NCI-H2196 (cell line): ENCODE results near the gene NRXN3.
A peak's percentile ranks its signal among the peaks of the same experiment; 100 is the strongest.

Source experiments
- DNase-seq: peaks from one replicate; lab custom pipeline; 2025; ENCODE audit not compliant: unreplicated experiment; lab: John Stamatoyannopoulos, UW

The NRXN3 gene

GRCh38 chr14:78240567-78240966 lies 70.4 kb downstream of the NRXN3 start:
- no peak for DNase-seq

GRCh38 chr14:78242086-78242485 lies 71.9 kb downstream of the NRXN3 start:
- DNase-seq = no peak

- DNase-seq = no peak
Observed at GRCh38 chr14:78243187-78243586, 73.0 kb downstream of the NRXN3 start.

DNA sequence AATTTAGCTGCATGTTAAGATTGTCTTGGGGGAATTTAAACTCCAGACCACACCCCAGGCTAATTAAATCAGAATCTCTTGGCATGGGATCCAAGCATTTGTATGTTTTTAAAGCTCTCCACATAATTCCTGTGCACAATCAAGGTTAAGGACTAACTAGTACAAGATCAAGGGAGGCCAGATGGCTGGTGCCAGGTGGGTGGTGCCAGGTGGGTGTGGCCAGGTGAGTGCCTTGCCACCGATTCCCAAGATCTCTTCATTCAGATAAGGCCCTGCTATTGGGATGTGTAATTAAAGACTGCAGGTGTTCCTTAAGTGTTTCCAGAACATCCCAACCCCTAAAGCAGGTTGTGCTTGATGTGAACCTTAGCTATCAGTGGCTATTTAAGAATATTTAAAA lies 75.1 kb downstream of the NRXN3 start:
- no peak for DNase-seq

DNA sequence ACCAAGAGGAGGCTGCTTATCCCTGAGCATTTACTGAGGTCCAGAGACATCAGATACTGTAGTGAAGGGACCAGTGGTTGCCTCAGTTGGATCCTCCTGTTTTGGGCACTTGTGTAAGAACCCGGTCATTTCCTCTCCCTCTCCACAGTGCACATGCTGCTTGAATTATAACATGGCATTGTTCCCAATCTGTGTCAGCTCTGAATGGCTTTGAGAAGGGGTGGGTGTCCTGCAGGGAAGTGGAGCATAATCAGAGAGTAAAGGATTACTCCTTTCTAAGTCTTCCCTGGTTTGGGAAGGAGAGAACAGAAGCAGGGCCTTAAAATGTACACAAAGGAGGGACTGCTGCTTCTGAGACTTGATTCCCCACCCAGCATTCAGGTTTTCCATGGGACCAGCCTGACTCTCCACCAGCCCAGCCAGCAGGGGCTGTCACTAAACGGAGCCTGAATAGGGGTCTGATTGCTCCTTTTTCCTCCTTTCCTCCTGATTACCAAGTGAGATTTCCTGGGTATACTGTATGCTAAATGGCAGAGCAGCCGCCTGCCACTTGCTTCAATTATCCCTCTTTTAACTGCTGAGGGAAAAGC lies 78.4 kb downstream of the NRXN3 start:
- DNase-seq = no peak

GRCh38 chr14:78251308-78251707 lies 81.1 kb downstream of the NRXN3 start:
- DNase-seq = no peak

- no peak for DNase-seq
Observed at GRCh38 chr14:78253986-78254385, 83.8 kb downstream of the NRXN3 start.

DNA sequence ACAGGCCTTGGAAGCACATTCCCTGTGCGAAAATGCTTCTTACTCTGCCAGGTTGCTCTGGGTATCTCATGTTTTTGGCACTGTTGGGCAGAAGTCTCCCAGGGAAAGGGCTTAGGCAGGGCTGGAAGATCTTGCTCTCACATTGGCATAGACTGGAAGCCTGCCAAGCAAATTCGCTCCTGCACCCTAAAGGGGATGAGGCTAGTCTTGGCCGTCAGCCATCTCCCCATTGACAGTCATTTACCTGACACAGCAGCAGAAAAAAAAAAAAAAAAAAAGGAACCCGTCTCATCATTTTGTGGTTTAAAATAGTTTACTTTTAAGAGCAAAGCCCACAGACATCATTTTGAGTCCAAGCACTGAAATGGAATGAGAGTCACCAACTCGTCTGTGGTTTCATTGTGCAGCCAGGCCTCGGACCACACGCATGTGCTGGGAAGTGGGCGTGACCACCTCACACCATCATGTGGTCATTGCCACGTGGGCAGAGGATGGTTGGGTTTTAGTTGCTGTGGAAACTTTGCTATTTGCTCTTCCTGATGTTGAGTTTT lies 84.8 kb downstream of the NRXN3 start:
- DNase-seq = peak; percentile 85

DNA sequence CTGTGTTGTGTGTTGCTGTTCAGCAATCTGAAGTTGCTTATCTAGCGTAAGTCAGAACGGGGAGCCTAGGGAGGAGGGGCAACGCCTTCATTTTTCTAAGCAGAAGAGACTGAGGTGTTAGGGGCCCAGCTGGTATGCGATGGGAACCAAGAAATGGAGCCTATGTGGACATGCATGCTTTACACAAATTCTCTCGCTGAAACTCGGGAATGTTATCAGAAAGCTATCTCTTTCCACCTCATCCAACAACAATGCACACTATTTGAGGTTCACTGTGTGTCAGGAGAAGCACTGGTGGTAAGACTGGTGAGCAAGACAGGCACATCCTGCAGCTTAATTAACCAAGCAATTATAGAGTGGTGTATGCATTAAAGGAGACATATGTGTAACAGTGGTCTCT lies 89.7 kb downstream of the NRXN3 start:
- no peak for DNase-seq

DNA sequence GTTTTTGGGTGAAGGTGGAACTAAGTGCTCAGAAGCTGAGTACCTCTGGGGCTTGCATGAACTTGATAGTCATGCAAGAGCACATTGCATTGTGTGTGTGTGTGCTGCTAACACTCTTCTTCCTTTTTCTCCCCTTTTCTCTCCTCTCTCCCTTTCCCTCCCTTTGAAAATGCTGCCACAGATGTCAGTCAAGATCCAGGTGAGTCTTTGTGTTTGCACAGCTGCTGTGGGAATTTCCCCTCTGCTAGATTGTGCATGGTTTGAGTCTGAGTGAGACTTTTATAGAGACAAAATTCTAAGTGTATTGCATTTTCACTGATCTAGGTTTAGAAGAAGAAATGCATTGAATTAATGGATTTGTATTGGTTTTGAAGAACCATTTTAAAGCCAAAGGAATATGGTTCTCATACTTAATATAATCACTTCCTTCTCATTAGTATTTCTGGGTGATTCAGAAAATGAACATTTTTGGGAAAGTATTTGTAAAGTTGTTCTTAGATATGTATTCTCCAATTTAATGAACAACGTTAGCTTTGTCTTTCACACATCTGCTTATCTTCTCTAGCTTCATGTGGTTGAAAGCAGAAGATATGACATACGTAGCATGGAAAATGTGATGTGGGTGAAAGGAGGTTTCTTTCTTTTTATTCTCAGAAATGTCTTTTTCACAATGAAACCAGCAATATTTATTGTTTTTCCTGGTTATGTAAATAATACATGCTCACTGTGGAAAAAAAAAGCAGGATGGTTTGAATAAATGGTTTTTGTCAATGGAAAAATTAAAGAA lies 108.5 kb downstream of the NRXN3 start:
- DNase-seq = peak; percentile 31

- DNase-seq = no peak
Observed at GRCh38 chr14:78282437-78282836, 112.3 kb downstream of the NRXN3 start.

GRCh38 chr14:78286210-78286609 lies 116.0 kb downstream of the NRXN3 start:
- DNase-seq = no peak

DNA sequence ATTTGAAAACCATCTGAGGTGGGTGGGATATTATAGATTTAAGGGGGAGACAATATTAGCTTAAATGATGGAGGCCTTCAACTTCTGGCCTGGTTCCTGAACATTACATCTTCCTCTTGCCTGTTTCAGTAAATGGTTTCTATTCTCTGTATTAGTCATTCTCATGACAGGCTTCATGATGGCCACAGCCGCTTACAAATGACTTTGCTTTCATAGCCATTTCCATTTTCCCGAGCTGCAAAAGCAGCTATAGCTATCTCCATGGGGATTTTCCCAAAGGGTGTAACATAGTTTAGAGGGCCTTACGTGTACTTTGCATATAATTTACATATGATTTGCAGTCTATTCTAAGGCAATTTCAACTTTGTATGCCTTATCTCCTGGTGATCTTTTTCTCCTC lies 121.8 kb downstream of the NRXN3 start:
- DNase-seq = no peak

- DNase-seq = no peak
Observed at GRCh38 chr14:78297858-78298257, 127.7 kb downstream of the NRXN3 start.

GRCh38 chr14:78298298-78298697 lies 128.1 kb downstream of the NRXN3 start:
- no peak for DNase-seq

DNA sequence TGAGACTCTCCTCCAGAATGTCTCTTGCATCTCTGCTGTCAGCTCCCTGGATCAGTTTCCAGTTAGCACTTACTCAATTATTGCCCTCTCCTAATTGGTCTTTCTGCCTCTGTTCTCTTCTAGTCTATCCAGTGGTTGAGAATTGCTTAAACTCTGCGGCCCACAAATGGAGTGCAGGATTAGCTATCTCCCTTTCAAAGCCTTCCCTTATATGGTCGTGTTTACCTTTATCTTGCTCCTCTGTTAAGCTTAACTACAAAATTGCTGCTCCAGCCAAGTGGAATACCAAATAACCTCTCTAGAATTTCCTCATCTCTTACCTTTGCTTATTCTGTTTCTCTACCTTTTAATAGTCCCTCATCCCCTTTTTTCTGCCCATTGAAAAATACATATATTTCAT lies 132.7 kb downstream of the NRXN3 start:
- peak; percentile 10 for DNase-seq

GRCh38 chr14:78307671-78308070 lies 137.5 kb downstream of the NRXN3 start:
- no peak for DNase-seq

- no peak for DNase-seq
Observed at GRCh38 chr14:78308079-78308478, 137.9 kb downstream of the NRXN3 start.

GRCh38 chr14:78310272-78310671 lies 140.1 kb downstream of the NRXN3 start:
- DNase-seq = no peak

DNA sequence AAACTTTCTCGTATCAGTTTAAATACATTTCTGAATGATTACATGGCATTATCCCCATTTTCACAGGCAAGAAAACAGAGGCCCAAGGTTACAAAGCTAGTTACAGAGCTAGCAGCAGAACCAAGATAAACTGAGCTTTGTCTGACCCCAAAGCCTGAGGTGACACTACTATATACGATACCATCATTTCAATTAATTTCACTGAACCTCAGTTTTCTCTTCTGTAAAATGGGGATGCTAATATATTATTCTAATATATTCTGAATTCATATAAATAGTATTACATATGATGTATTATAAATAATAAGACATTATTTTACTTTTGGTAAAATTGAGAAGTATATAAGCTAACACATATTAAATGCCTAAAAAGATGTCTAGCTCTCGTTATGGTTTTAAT lies 143.3 kb downstream of the NRXN3 start:
- DNase-seq = no peak

- no peak for DNase-seq
Observed at GRCh38 chr14:78314484-78314883, 144.3 kb downstream of the NRXN3 start.

DNA sequence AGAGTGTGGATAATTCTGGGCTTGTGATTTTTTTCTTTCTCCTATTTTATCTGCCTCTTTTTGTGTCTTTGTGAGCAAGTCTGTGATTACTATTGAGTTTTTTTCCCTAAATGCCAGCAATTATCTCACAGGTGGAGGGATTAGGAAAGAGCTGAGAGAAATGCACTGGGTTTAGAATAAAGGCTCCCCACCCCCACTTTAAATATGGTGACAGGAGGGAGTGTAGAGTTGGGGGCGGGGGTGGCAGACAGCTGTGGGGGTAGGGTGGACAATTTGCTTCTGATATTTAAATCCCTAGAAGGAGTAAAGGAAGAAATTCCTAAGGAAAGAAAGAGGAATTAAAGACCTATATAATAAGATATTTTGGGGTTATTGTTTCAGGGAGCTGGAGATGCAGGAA lies 145.9 kb downstream of the NRXN3 start:
- no peak for DNase-seq

DNA sequence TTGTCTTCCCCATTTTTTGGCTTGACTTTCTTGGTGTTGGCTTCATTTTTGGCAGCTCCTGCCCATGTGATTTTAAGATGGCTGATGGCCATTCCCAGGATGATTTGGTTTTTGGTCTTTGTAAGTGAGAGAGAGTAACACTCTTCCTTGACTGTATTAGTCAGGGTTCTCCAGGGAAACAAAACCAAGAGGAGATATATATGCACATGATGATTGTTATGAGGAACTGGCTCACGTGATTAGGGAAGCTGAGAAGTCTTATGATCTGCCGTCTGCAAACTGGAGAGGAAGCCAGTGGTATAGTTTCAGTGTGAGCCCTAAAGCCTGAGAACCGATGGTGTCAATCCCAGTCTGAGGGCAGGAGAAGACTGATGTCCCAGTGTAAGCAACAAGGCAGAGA lies 146.6 kb downstream of the NRXN3 start:
- DNase-seq = no peak
